Mesenchymal stem cell (in vitro differentiated cells and primary cell): Measurements from ENCODE around the gene POLR1B.
"Not testable (repeated sequence)": the region's sequence is repeated elsewhere in the genome, so short reads cannot be mapped to it uniquely, and the experiment has no call there.

ENCODE experiments used
- DNase-seq: peaks from one replicate; pipeline ENCODE4 v3.0.0-alpha.2; 2013
- H2AFZ ChIP-seq: one replicate; pipeline ENCODE4 v1.6.1; 2013; ENCODE audit warnings: low read depth, mild to moderate bottlenecking, control low read depth, inconsistent platforms, low read length, moderate library complexity
- H2AK5ac ChIP-seq: 2 replicates; pipeline ENCODE4 v1.6.1; 2013; ENCODE audit warnings: low read length, moderate library complexity, mild to moderate bottlenecking, inconsistent platforms; ENCODE audit not compliant: severe bottlenecking
- H2BK120ac ChIP-seq: one replicate; pipeline ENCODE4 v1.6.1; 2013; ENCODE audit warnings: low read depth, mild to moderate bottlenecking, inconsistent platforms, low read length, moderate library complexity
- H2BK12ac ChIP-seq, 2 experiments: one replicate each; pipeline ENCODE4 v1.6.1; 2013; ENCODE audit warnings: inconsistent platforms in 2 of 2, low read length in 2 of 2, mild to moderate bottlenecking in 2 of 2, moderate library complexity in 2 of 2, control low read depth in 1 of 2
- H2BK15ac ChIP-seq: one replicate; pipeline ENCODE4 v1.6.1; 2013; ENCODE audit warnings: mild to moderate bottlenecking, low read depth, inconsistent platforms; ENCODE audit not compliant: poor library complexity, severe bottlenecking
- H2BK5ac ChIP-seq: 2 replicates; pipeline ENCODE4 v1.6.1; 2013; ENCODE audit warnings: low read depth, mild to moderate bottlenecking, low read length, control low read depth, inconsistent platforms; ENCODE audit not compliant: poor library complexity, severe bottlenecking
- H3K14ac ChIP-seq, 2 experiments: one replicate each; pipeline ENCODE4 v1.6.1; 2013; ENCODE audit warnings: inconsistent platforms in 2 of 2, low read length in 2 of 2, control low read depth in 1 of 2, mild to moderate bottlenecking in 1 of 2, moderate library complexity in 1 of 2
- H3K18ac ChIP-seq, 2 experiments: one replicate each; pipeline ENCODE4 v1.6.1; 2013; ENCODE audit warnings: inconsistent platforms in 2 of 2, low read length in 2 of 2, control low read depth in 1 of 2, low read depth in 1 of 2, mild to moderate bottlenecking in 1 of 2
- H3K23ac ChIP-seq, 2 experiments: one replicate each; pipeline ENCODE4 v1.6.1; 2013; ENCODE audit warnings: inconsistent platforms in 2 of 2, low read length in 2 of 2, mild to moderate bottlenecking in 2 of 2, moderate library complexity in 2 of 2, control low read depth in 1 of 2
- H3K27ac ChIP-seq: 2 replicates; pipeline ENCODE4 v1.5.1; 2013; ENCODE audit warnings: mild to moderate bottlenecking, moderate library complexity, low read length, control low read depth, inconsistent platforms; ENCODE audit not compliant: poor library complexity, severe bottlenecking
- H3K27me3 ChIP-seq, 2 experiments: 2 replicates each; pipeline versions ENCODE4 v1.6.1 to v1.7.0; 2013; ENCODE audit warnings: low read length in 2 of 2, mild to moderate bottlenecking in 2 of 2, moderate library complexity in 2 of 2, control low read depth in 1 of 2, inconsistent platforms in 1 of 2; ENCODE audit not compliant: control insufficient read depth in 1 of 2, insufficient read depth in 1 of 2
- H3K36me3 ChIP-seq, 2 experiments: 2 replicates each; pipeline versions ENCODE4 v1.6.1 to v1.7.0; 2013; ENCODE audit warnings: low read length in 2 of 2, control low read depth in 1 of 2, inconsistent platforms in 1 of 2, low read depth in 1 of 2, mild to moderate bottlenecking in 1 of 2; ENCODE audit not compliant: insufficient read depth in 2 of 2, control insufficient read depth in 1 of 2
- H3K4ac ChIP-seq, 2 experiments: one replicate each; pipeline ENCODE4 v1.6.1; 2013; ENCODE audit warnings: inconsistent platforms in 2 of 2, low read length in 2 of 2, mild to moderate bottlenecking in 2 of 2, moderate library complexity in 2 of 2, control low read depth in 1 of 2, low read depth in 1 of 2
- H3K4me1 ChIP-seq: 2 replicates; pipeline ENCODE4 v1.6.1; 2013; ENCODE audit warnings: low read depth, low read length, control low read depth; ENCODE audit not compliant: control insufficient read depth, insufficient read depth
- H3K4me2 ChIP-seq: 2 replicates; pipeline ENCODE4 v1.6.1; 2013; ENCODE audit warnings: low read length, mild to moderate bottlenecking, inconsistent platforms; ENCODE audit not compliant: poor library complexity, severe bottlenecking
- H3K4me3 ChIP-seq, 2 experiments: 2 replicates each; pipeline versions ENCODE4 v1.5.1 to v1.7.0; 2013; ENCODE audit warnings: low read length in 2 of 2, mild to moderate bottlenecking in 2 of 2, control low read depth in 1 of 2, low read depth in 1 of 2; ENCODE audit not compliant: insufficient read depth in 1 of 2
- H3K79me1 ChIP-seq: replicated peaks from 2 replicates; pipeline ENCODE4 v1.6.1; 2013; ENCODE audit warnings: mild to moderate bottlenecking, control low read depth, low read length, inconsistent platforms; ENCODE audit not compliant: poor library complexity, severe bottlenecking
- H3K9ac ChIP-seq: 2 replicates; pipeline ENCODE4 v1.7.0; 2013; ENCODE audit warnings: mild to moderate bottlenecking, low read length, moderate library complexity
- H3K9me3 ChIP-seq: 2 replicates; pipeline ENCODE4 v1.7.0; 2013; ENCODE audit warnings: mild to moderate bottlenecking, low read length; ENCODE audit not compliant: control insufficient read depth
- H4K8ac ChIP-seq: one replicate; pipeline ENCODE4 v1.6.1; 2013; ENCODE audit warnings: inconsistent platforms, mild to moderate bottlenecking, low read length, moderate library complexity
- H4K91ac ChIP-seq: one replicate; pipeline ENCODE4 v1.6.1; 2013; ENCODE audit warnings: mild to moderate bottlenecking, low read length, inconsistent platforms
- WGBS: methylation state at CpG from one replicate; pipeline ENCODE4 v1.1.7; 2013; ENCODE audit warnings: mixed read lengths; 5-methylcytosine and 5-hydroxymethylcytosine counted together

The POLR1B gene

DNA sequence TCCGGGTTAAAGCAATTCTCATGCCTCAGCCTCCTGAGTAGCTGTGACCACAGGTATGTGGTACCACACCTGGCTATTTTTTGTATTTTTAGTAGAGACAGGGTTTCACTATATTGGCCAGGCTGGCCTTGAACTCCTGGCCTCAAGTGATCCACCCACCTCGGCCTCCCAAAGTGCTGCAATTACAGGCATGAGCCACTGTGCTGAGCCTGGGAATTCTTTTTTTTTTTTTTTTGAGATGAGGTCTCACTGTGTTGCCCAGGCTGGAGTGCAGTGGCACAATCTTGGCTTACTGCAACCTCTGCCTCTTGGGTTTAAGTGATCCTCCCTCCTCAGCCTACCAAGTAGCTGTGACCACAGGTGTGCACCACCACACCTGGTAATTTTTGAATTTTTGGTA is 73.5 kb downstream of the POLR1B start:
- H2AFZ ChIP-seq, H4K8ac ChIP-seq, H3K14ac ChIP-seq, H3K18ac ChIP-seq, H4K91ac ChIP-seq, H3K4ac ChIP-seq, H2BK5ac ChIP-seq, H3K27ac ChIP-seq, H2BK12ac ChIP-seq, H3K9me3 ChIP-seq, H2BK120ac ChIP-seq, H3K79me1 ChIP-seq, H2BK15ac ChIP-seq, H3K4me1 ChIP-seq, H3K36me3 ChIP-seq, H3K4me3 ChIP-seq, H3K23ac ChIP-seq, DNase-seq, H2AK5ac ChIP-seq, H3K27me3 ChIP-seq, H3K4me2 ChIP-seq, H3K9ac ChIP-seq: not testable (repeated sequence)
- 95% methylated on average over 2 of the region's 2 CpGs for WGBS

DNA sequence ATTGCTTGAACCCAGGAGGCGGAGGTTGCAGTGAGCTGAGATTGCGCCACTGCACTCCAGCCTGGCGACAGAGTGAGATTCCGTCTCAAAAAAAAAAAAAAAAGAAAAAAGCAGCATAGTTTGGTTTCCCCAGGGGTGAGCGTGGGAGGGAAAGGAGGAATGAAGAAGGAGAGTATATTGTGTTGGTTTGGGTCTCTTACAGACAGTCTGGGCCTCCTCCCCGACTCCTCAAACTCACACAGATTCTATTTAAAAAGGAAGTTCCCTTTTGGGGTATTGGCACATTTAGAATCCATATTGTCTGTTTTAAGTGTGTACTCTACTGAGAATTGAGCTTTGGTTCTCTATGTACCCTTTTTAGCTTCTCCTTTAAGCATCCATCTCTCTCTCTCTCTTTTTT is 76.1 kb downstream of the POLR1B start:
- no peak overlapping the region for H3K4ac ChIP-seq
- H2BK15ac ChIP-seq = no peak overlapping the region
- no peaks in the 10 kb centered on the region for H3K79me1 ChIP-seq
- H3K14ac ChIP-seq = no peak overlapping the region
- no peaks in the 10 kb centered on the region for H3K36me3 ChIP-seq
- H2BK5ac ChIP-seq = no peak overlapping the region
- H3K23ac ChIP-seq = no peak overlapping the region
- no peak overlapping the region for H2AK5ac ChIP-seq
- no peak overlapping the region for H2BK120ac ChIP-seq
- H3K9ac ChIP-seq = no peak overlapping the region
- 91% methylated on average over 4 of the region's 6 CpGs for WGBS
- H3K9me3 ChIP-seq = no peaks in the 10 kb centered on the region
- no peak overlapping the region for H2AFZ ChIP-seq
- no peak overlapping the region for H3K4me2 ChIP-seq
- H3K27me3 ChIP-seq = no peaks in the 10 kb centered on the region
- no peak for DNase-seq
- no peak overlapping the region for H3K4me3 ChIP-seq
- no peak overlapping the region for H3K27ac ChIP-seq
- no peak overlapping the region for H3K18ac ChIP-seq
- H4K91ac ChIP-seq = no peak overlapping the region
- no peak overlapping the region for H2BK12ac ChIP-seq
- H4K8ac ChIP-seq = no peak overlapping the region
- H3K4me1 ChIP-seq = peaks cover 8% of the 10 kb centered on the region

GRCh38 chr2:112621790-112622527 is 79.7 kb downstream of the POLR1B start:
- Histone ChIP-seq H2AK5ac (no peak overlapping the region), H3K27ac (no peak overlapping the region)
- 82% methylated on average over 22 of the region's 22 CpGs for WGBS

GRCh38 chr2:112622528-112622849 is 80.2 kb downstream of the POLR1B start:
- Histone ChIP-seq H3K36me3 (no peaks in the 10 kb centered on the region), H3K23ac (no peak overlapping the region), H4K91ac (no peak overlapping the region), H3K14ac (no peak overlapping the region), H3K18ac (peak overlapping the region in 1 of 2 experiments; percentile 90), H3K27me3 (no peaks in the 10 kb centered on the region), H4K8ac (no peak overlapping the region), H3K4me3 (no peak overlapping the region), H3K9me3 (no peaks in the 10 kb centered on the region), H3K79me1 (peaks cover 3% of the 10 kb centered on the region), H2BK120ac (no peak overlapping the region), H3K4me2 (no peak overlapping the region), H2AK5ac (no peak overlapping the region), H2BK12ac (no peak overlapping the region), H3K4me1 (peaks cover 14% of the 10 kb centered on the region), H2BK15ac (no peak overlapping the region), H3K9ac (peak overlapping the region; percentile 71), H2BK5ac (no peak overlapping the region), H3K4ac (no peak overlapping the region), H2AFZ (peak overlapping the region; percentile 30), H3K27ac (no peak overlapping the region)
- peak; percentile 86 for DNase-seq
- WGBS = no CpG with 5 or more reads among the region's 3 CpGs

More at GRCh38 chr2:112621790-112622527, 79.7 kb downstream of the POLR1B start:
- Histone ChIP-seq H2BK12ac (peak overlapping the region in 1 of 2 experiments; percentile 87), H2BK15ac (no peak overlapping the region), H3K4me3 (peak overlapping the region in 1 of 2 experiments; percentile 46), H3K14ac (peak overlapping the region in 1 of 2 experiments; percentile 62), H2BK120ac (no peak overlapping the region), H3K9ac (peak overlapping the region; percentile 71), H3K79me1 (peaks cover 3% of the 10 kb centered on the region), H3K18ac (peak overlapping the region; percentile 48 to 90), H3K4me1 (peaks cover 11% of the 10 kb centered on the region), H2AFZ (peak overlapping the region; percentile 30), H3K9me3 (no peaks in the 10 kb centered on the region), H3K23ac (no peak overlapping the region), H3K36me3 (no peaks in the 10 kb centered on the region), H3K27me3 (no peaks in the 10 kb centered on the region), H3K4me2 (no peak overlapping the region), H4K91ac (peak overlapping the region; percentile 54), H2BK5ac (no peak overlapping the region), H3K4ac (peak overlapping the region in 1 of 2 experiments; percentile 64), H4K8ac (peak overlapping the region; percentile 46)
- peak; percentile 65 for DNase-seq
